ENCODE measurements around the gene TRIM68. TPM values are rescaled to one million over a fixed set of nuclear protein-coding genes. Genes with fewer than 3 reads are reported as not detected.

The TRIM68 gene
- polyA plus RNA-seq, 1 donor (not counting 4 experiments of a cell fraction or from before 2014, with no cell fraction given): 6.5 TPM

- H3K9me1 ChIP-seq (ENCODE audit: control insufficient read depth, extremely low read depth, insufficient read depth, low read length): no peaks in the 10 kb centered on the region
- H3K36me3 ChIP-seq (ENCODE audit: control insufficient read depth in 2 of 2, extremely low read depth in 1 of 2, insufficient read depth in 2 of 2, low read length in 2 of 2): no peaks in the 10 kb centered on the region
- H3K27me3 ChIP-seq (ENCODE audit: control insufficient read depth, extremely low read depth, insufficient read depth, low read length): peaks cover 6% of the 10 kb centered on the region
- no peak overlapping the region for H3K9ac ChIP-seq (ENCODE audit: control insufficient read depth, extremely low read depth, insufficient read depth, low read length)
- no peak overlapping the region for H3K27ac ChIP-seq (ENCODE audit: control insufficient read depth, insufficient read depth, low read length)
- dilution Hi-C loops (cut with MboI; ENCODE audit: extremely low pct_ligation_motif_present, low sequenced_read_pairs): no loop called here
- H4K20me1 ChIP-seq (ENCODE audit: control insufficient read depth, extremely low read depth, insufficient read depth, low read length): no peaks in the 10 kb centered on the region
- no peak for DNase-seq (ENCODE audit: low read depth, low spot score)
- no peak overlapping the region for H3K4me3 ChIP-seq (ENCODE audit: control insufficient read depth in 2 of 3, extremely low read depth in 1 of 3, insufficient read depth in 2 of 3, low read depth in 1 of 3, low read length in 3 of 3)
- no peak overlapping the region for H2AFZ ChIP-seq (ENCODE audit: control insufficient read depth, low read length)
- H3K79me2 ChIP-seq (ENCODE audit: control insufficient read depth, insufficient read depth, low read length): no peaks in the 10 kb centered on the region
- no peak for FAIRE-seq
- no peaks in the 10 kb centered on the region for H3K4me1 ChIP-seq (ENCODE audit: control insufficient read depth, extremely low read depth, insufficient read depth, low read length)
- H3K4me2 ChIP-seq (ENCODE audit: control insufficient read depth, extremely low read depth, insufficient read depth, low read depth, low read length): no peak overlapping the region
- no peak for TF ChIP-seq EZH2 (IDR thresholded peaks at IDR 0.05; ENCODE audit: low read length)
- TF ChIP-seq, protein P1, sequence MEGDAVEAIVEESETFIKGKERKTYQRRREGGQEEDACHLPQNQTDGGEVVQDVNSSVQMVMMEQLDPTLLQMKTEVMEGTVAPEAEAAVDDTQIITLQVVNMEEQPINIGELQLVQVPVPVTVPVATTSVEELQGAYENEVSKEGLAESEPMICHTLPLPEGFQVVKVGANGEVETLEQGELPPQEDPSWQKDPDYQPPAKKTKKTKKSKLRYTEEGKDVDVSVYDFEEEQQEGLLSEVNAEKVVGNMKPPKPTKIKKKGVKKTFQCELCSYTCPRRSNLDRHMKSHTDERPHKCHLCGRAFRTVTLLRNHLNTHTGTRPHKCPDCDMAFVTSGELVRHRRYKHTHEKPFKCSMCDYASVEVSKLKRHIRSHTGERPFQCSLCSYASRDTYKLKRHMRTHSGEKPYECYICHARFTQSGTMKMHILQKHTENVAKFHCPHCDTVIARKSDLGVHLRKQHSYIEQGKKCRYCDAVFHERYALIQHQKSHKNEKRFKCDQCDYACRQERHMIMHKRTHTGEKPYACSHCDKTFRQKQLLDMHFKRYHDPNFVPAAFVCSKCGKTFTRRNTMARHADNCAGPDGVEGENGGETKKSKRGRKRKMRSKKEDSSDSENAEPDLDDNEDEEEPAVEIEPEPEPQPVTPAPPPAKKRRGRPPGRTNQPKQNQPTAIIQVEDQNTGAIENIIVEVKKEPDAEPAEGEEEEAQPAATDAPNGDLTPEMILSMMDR (optimal IDR thresholded peaks at IDR 0.05 in 1 of 3, IDR thresholded peaks at IDR 0.05 in 1 of 3, conservative IDR thresholded peaks at IDR 0.05 in 1 of 3; ENCODE audit: extremely low read depth in 1 of 3, insufficient read depth in 2 of 3, low read length in 3 of 3): no peak
- H3K9me3 ChIP-seq (ENCODE audit: control insufficient read depth, low read depth, low read length): no peaks in the 10 kb centered on the region
Observed at GRCh38 chr11:4637662-4638047, 29.6 kb upstream of the TRIM68 start.

DNA sequence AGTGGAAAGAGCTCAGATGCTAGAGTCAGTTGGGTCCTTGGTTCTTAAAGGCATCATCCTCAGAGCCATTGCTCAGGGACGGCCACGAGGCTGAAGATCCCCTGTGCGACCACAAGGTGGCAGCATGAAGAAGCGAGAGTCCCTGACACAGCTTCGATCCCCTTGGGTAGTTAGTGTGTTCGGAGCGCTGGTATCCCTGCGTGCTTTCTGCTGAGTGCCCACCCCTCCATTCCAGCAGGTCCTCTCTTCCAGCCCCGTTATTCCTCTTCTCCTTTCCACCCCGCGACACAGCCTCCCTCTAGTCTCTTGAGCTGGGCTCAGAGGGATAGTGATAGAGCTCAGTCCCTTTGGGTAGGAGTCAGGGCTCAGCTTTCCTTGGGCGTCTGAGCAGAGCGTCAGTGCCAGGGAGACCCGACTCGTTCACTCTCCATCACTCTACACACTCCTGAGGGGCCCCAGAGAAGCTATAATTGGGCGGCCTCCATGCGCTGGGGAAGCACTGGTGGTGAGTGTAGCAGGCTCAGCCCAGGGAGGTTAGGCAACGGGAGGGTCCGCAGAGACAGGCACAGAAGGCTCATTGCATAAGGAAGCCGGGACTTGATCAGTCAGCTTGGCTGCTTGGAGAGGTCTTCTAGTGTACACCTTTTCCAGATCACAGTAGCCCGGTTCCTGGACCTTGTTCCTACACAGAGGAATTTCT lies 29.1 kb upstream of the TRIM68 start, which contains the start of gene OR51D1:
OR51D1 (plus strand) TSS at position 516 of the 700 bp plus-strand sequence. CDS start 2,314 bp downstream, outside the sequence.
- peak; percentile 19 for DNase-seq (ENCODE audit: low read depth, low spot score)
- Histone ChIP-seq H3K4me3 (ENCODE audit: control insufficient read depth in 2 of 3, extremely low read depth in 1 of 3, insufficient read depth in 2 of 3, low read depth in 1 of 3, low read length in 3 of 3) (no peak within 1 kb of the TSS), H3K27ac (ENCODE audit: control insufficient read depth, insufficient read depth, low read length) (no peak within 1 kb of the TSS), H3K4me2 (ENCODE audit: control insufficient read depth, extremely low read depth, insufficient read depth, low read depth, low read length) (peak within 1 kb of the TSS; percentile 20), H2AFZ (ENCODE audit: control insufficient read depth, low read length) (peak within 1 kb of the TSS; percentile 24), H3K36me3 (ENCODE audit: control insufficient read depth in 2 of 2, extremely low read depth in 1 of 2, insufficient read depth in 2 of 2, low read length in 2 of 2) (no peaks in the 10 kb centered on the region), H3K79me2 (ENCODE audit: control insufficient read depth, insufficient read depth, low read length) (no peaks in the 10 kb centered on the region), H3K27me3 (ENCODE audit: control insufficient read depth, extremely low read depth, insufficient read depth, low read length) (peaks cover 6% of the 10 kb centered on the region), H3K9me3 (ENCODE audit: control insufficient read depth, low read depth, low read length) (no peaks in the 10 kb centered on the region), H4K20me1 (ENCODE audit: control insufficient read depth, extremely low read depth, insufficient read depth, low read length) (no peaks in the 10 kb centered on the region), H3K4me1 (ENCODE audit: control insufficient read depth, extremely low read depth, insufficient read depth, low read length) (no peaks in the 10 kb centered on the region), H3K9ac (ENCODE audit: control insufficient read depth, extremely low read depth, insufficient read depth, low read length) (no peak within 1 kb of the TSS), H3K9me1 (ENCODE audit: control insufficient read depth, extremely low read depth, insufficient read depth, low read length) (no peaks in the 10 kb centered on the region)
- TF ChIP-seq, protein P1 (optimal IDR thresholded peaks at IDR 0.05 in 1 of 3, IDR thresholded peaks at IDR 0.05 in 1 of 3, conservative IDR thresholded peaks at IDR 0.05 in 1 of 3; ENCODE audit: extremely low read depth in 1 of 3, insufficient read depth in 2 of 3, low read length in 3 of 3): peak; percentile 95
- TF ChIP-seq EZH2 (IDR thresholded peaks at IDR 0.05; ENCODE audit: low read length): no peak
- dilution Hi-C loops (cut with MboI; ENCODE audit: extremely low pct_ligation_motif_present, low sequenced_read_pairs): no loop called here
- peak; percentile 85 for FAIRE-seq
